Large intestine (tissue), 3 donors: Measurements from ENCODE around the gene CLTRN. TPM values are rescaled to one million over a fixed set of nuclear protein-coding genes. Genes with fewer than 3 reads are reported as not detected.

ENCODE experiments used
- DNase-seq, 2 donors: peaks; one replicate each; pipeline versions ENCODE4 v3.0.0 to v3.0.0-alpha.2; 2013
- H3K27ac ChIP-seq: one replicate; pipeline ENCODE4 v1.5.1; 2013; ENCODE audit warnings: low read length
- H3K27me3 ChIP-seq: 2 replicates; pipeline ENCODE4 v1.6.1; 2013; ENCODE audit warnings: low read length; ENCODE audit not compliant: control insufficient read depth, insufficient read depth
- H3K36me3 ChIP-seq: 2 replicates; pipeline ENCODE4 v1.6.1; 2013; ENCODE audit warnings: low read length; ENCODE audit not compliant: control insufficient read depth, insufficient read depth
- H3K4me1 ChIP-seq: one replicate; pipeline ENCODE4 v1.6.1; 2013; ENCODE audit warnings: low read length; ENCODE audit not compliant: control insufficient read depth, insufficient read depth
- H3K4me3 ChIP-seq: one replicate; pipeline ENCODE4 v1.5.1; 2013; ENCODE audit warnings: low read length
- H3K9me3 ChIP-seq: one replicate; pipeline ENCODE4 v1.6.1; 2013; ENCODE audit warnings: mild to moderate bottlenecking, low read depth, low read length, moderate library complexity; ENCODE audit not compliant: control insufficient read depth
- WGBS: methylation state at CpG from one replicate; pipeline ENCODE4 v1.1.5; 2013; ENCODE audit warnings: low lambda C conversion rate; ENCODE audit not compliant: insufficient coverage; 5-methylcytosine and 5-hydroxymethylcytosine counted together
- polyA plus RNA-seq: library from polyadenylated mRNA; unstranded; fragments of 120-200 nt; gene quantifications from one replicate; pipeline ENCODE4 v1.2.1, GENCODE V29; 2013

CLTRN gene
- polyA plus RNA-seq, 1 donor: 1.6 TPM

DNA sequence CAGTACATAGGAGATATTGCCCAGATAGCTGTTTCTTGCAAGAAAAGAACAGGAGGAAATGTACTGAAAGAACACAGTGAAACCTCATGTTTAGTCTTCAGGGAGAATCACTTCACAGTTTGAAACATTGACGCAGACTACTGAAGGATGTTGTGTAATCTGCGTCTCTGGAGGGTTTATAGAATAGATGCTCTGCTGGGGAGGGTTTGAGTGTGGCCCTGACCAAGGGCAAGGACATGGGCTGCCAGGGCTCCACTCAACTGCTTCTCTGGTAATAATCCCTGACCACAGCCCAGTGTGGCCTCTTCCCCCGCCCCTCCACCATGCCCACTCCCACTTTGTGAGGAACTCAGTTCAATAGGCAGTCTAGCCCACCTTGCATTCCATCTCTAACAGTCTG, 48.1 kb downstream of the CLTRN start:
- Histone ChIP-seq H3K4me1 (peaks cover 12% of the 10 kb centered on the region), H3K36me3 (no peaks in the 10 kb centered on the region), H3K27me3 (no peaks in the 10 kb centered on the region), H3K9me3 (no peaks in the 10 kb centered on the region), H3K27ac (no peak overlapping the region), H3K4me3 (no peak overlapping the region)
- no peak for DNase-seq
- WGBS: no CpG with 5 or more reads among the region's 3 CpGs

DNA sequence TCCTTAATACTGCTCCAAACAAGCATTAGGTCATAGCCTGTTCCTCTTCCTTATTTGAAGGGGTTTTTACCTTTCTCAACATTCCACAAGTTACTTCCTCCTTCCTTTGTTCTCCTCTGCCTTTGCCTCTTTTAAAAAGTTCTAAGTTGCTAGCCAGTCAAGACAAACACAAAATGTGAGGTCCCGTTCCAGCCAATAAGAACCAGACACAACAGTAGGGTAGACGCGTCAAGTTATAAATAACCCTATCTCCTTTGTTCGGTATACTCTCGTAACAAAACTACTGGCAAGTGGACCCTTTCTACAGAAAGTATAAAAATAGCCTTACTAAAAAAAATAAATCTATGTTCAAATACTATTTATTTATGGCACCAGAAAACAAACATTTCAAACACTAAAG, 57.5 kb downstream of the CLTRN start:
- H3K4me1 ChIP-seq: peaks cover 18% of the 10 kb centered on the region
- WGBS: no CpG with 5 or more reads among the region's 5 CpGs
- H3K9me3 ChIP-seq: no peaks in the 10 kb centered on the region
- no peaks in the 10 kb centered on the region for H3K36me3 ChIP-seq
- H3K27ac ChIP-seq: peak overlapping the region; percentile 90
- no peaks in the 10 kb centered on the region for H3K27me3 ChIP-seq
- H3K4me3 ChIP-seq: no peak overlapping the region
- no peak for DNase-seq

DNA sequence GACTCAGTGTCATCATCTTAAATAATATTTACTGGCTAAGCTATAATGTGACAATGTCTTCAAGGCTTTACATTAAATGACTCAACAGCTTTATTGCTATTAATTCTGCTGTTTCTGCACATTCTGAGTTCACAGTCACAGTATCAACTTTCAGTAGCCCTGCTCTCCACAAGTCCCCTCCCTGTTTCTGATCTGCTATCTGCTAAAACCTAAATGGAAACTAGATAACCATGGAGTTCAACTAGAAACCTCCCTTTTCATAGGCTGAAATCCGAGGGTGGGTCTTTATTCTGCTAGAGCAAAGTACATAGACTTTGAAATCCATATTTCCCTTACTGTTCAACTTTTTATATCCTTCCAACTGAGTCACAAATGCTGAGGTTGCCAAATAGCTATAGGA, 58.5 kb downstream of the CLTRN start:
- no peaks in the 10 kb centered on the region for H3K27me3 ChIP-seq
- H3K9me3 ChIP-seq: no peaks in the 10 kb centered on the region
- H3K36me3 ChIP-seq: no peaks in the 10 kb centered on the region
- H3K4me1 ChIP-seq: peaks cover 22% of the 10 kb centered on the region
- peak overlapping the region; percentile 93 for H3K27ac ChIP-seq
- no CpG with 5 or more reads among the region's 1 CpG for WGBS
- H3K4me3 ChIP-seq: no peak overlapping the region
- DNase-seq: peak; percentile 74 to 88

DNA sequence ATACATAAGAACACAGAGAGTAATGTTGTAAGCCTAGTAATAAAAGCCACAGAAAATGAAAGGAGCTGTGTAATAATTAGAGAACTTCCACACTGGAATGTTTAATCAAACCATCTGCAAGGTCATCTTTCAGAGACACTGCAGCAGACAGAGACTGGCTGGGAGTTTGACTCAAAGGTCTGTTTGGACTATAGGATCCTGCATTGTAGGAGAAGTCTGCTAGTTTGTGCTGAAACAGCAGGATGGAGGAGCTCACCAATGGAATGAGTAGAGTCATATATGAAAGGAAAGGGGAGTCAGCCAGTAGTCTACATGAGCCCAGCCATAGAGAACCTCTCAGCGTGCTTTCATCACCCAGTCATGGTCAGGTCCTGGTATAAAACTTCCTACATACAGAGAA, 59.4 kb downstream of the CLTRN start:
- Histone ChIP-seq H3K27ac (peak overlapping the region; percentile 93), H3K4me3 (no peak overlapping the region)

DNA sequence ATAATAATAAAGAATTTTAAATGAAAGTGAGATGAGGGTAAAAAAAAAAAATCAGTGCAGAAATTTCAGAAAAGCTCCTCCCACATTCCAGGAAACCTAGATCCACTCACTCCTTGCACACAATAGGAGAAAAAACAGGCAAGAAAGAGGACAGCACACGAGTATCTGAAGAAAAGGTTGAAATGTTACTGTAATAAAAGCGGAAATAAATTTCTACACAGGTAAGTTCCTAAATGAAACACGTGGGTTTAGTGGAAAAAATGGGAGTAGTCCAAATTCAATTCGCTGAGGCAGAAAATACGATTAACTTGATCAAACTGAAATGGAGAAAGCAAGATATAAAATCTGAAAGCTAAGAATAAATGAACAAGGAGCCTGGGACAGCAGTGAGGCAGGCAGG, 61.8 kb downstream of the CLTRN start:
- no peaks in the 10 kb centered on the region for H3K9me3 ChIP-seq
- DNase-seq: no peak
- H3K27ac ChIP-seq: peak overlapping the region; percentile 96
- H3K4me3 ChIP-seq: no peak overlapping the region
- H3K4me1 ChIP-seq: peaks cover 22% of the 10 kb centered on the region
- no CpG with 5 or more reads among the region's 5 CpGs for WGBS
- H3K36me3 ChIP-seq: no peaks in the 10 kb centered on the region
- no peaks in the 10 kb centered on the region for H3K27me3 ChIP-seq

More for the DNA sequence above, 59.4 kb downstream of the CLTRN start:
- no peaks in the 10 kb centered on the region for H3K36me3 ChIP-seq
- WGBS: no CpG with 5 or more reads among the region's 1 CpG
- DNase-seq: peak; percentile 43 to 78
- H3K9me3 ChIP-seq: no peaks in the 10 kb centered on the region
- H3K27me3 ChIP-seq: no peaks in the 10 kb centered on the region
- peaks cover 22% of the 10 kb centered on the region for H3K4me1 ChIP-seq

DNA sequence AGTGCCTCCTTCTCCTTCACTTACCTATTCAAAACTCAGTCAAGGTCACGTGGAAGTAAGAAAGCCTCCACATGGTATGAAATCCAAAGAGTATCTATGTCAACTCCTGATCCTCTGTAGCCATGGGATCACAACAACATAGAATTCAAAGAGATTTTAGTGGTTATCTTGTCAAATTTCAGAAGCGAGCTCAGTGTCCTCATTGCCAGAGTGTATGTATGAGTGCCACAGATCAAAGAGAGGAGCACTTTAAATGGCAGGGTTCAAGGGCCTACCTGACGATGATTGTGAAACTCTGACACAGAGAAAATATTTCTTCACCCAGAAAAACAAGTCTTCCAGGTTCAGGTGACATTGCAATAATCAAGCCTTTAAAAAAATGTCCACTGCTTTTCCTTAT, 62.7 kb downstream of the CLTRN start:
- peak; percentile 56 to 76 for DNase-seq
- Histone ChIP-seq H3K4me1 (peaks cover 22% of the 10 kb centered on the region), H3K27me3 (no peaks in the 10 kb centered on the region), H3K27ac (peak overlapping the region; percentile 96), H3K36me3 (no peaks in the 10 kb centered on the region), H3K9me3 (no peaks in the 10 kb centered on the region), H3K4me3 (peak overlapping the region; percentile 21)
- WGBS: no CpG with 5 or more reads among the region's 3 CpGs

DNA sequence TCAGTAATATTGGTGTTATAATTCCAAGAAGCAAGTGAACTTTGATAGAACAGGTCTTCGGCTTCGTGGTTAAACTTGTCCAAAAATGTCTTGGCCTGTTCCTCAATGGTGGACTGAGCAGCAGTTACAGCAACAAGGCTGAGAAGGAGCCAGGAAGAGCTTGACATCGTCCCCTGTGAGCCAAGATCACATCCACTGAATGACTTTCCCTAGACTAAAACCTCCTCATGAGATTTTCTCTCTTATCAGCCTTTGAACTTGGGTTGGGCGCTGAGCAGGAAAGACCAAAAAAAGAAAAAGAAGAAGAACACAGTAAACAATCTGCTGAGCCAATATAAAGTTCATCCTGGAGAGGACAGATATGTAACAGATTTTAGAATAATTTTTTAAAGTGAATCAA, 63.9 kb downstream of the CLTRN start, which contains the start of gene ACE2:
Gene ACE2, minus strand, starts transcription at position 216 of the 400 bp plus-strand sequence. Its CDS starts 49 bp downstream, at position 167.
- peak within 1 kb of the TSS; percentile 52 for H3K4me3 ChIP-seq
- peak; percentile 42 to 69 for DNase-seq
- WGBS: 60% methylated on average over 1 of the region's 4 CpGs
- no peaks in the 10 kb centered on the region for H3K36me3 ChIP-seq
- H3K27ac ChIP-seq: peak within 1 kb of the TSS; percentile 96
- no peaks in the 10 kb centered on the region for H3K27me3 ChIP-seq
- H3K9me3 ChIP-seq: no peaks in the 10 kb centered on the region
- peaks cover 22% of the 10 kb centered on the region for H3K4me1 ChIP-seq

DNA sequence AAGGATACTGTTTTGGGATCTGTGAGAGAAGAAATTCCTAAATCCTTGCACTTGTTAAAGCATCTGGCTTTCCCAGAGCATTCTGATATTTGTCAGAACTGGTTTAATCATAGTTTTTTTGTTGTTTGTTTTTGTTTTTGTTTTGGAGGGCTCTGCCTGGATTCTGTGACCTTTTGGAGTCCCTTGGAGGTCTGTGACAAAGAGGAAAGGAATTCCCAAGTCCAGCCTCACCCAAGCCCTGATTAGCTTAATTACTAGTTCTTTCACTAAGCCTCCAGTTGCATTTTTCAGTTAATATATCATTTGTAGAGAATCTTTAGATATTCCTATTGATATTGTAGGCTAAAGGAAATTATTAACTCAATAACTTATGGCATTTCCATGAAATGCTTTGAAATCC, 64.6 kb downstream of the CLTRN start:
- H3K4me3 ChIP-seq: peak overlapping the region; percentile 52
- H3K27ac ChIP-seq: peak overlapping the region; percentile 96
- no peak for DNase-seq
- H3K4me1 ChIP-seq: peaks cover 22% of the 10 kb centered on the region
- no peaks in the 10 kb centered on the region for H3K9me3 ChIP-seq
- H3K27me3 ChIP-seq: no peaks in the 10 kb centered on the region
- H3K36me3 ChIP-seq: no peaks in the 10 kb centered on the region

DNA sequence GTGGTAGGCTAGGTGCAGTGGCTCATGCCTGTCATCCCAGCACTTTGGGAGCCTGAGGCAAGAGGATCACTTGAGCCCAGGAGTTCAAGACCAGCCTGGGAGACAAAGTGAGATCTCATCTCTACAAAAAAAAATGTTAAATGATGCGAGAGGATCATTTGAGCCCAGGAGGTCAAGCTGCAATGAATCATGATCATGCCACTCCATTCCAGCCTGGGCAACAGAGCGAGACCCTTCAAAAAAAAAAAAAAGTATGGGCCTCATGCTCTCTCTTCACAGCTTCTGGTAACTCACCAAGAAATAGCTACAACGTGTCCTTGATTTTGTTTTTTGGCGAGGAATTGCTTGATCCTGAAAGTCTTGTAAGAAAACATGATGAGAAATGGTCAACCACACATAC, 65.1 kb downstream of the CLTRN start:
- no CpG with 5 or more reads among the region's 4 CpGs for WGBS
- peak overlapping the region; percentile 96 for H3K27ac ChIP-seq

DNA sequence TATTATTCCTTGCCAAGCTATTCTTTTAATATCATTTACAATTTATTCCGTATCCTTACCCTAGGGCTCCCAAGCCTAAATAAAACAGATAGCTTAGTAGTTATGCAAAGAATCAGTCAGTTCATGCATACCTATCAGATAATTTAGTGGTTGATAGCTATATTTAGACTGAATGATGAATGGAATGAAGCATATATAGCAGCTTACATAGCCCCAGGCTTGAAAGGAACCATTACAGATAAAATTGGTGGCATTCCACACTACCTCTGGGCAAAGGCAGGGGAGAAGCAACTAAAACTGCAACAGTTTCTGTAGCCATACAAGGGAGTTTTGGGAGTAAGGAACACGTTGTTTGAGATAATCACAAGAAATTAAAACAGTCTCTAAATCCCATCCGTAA, 66.6 kb downstream of the CLTRN start:
- H3K9me3 ChIP-seq: no peaks in the 10 kb centered on the region
- DNase-seq: no peak
- peaks cover 11% of the 10 kb centered on the region for H3K4me1 ChIP-seq
- H3K36me3 ChIP-seq: peaks cover 7% of the 10 kb centered on the region
- peak overlapping the region; percentile 54 for H3K4me3 ChIP-seq
- peak overlapping the region; percentile 96 for H3K27ac ChIP-seq
- no CpG with 5 or more reads among the region's 3 CpGs for WGBS
- H3K27me3 ChIP-seq: no peaks in the 10 kb centered on the region

More for the DNA sequence above, 65.1 kb downstream of the CLTRN start:
- Histone ChIP-seq H3K9me3 (no peaks in the 10 kb centered on the region), H3K36me3 (no peaks in the 10 kb centered on the region), H3K27me3 (no peaks in the 10 kb centered on the region), H3K4me1 (peaks cover 18% of the 10 kb centered on the region), H3K4me3 (peak overlapping the region; percentile 52)
- no peak for DNase-seq

DNA sequence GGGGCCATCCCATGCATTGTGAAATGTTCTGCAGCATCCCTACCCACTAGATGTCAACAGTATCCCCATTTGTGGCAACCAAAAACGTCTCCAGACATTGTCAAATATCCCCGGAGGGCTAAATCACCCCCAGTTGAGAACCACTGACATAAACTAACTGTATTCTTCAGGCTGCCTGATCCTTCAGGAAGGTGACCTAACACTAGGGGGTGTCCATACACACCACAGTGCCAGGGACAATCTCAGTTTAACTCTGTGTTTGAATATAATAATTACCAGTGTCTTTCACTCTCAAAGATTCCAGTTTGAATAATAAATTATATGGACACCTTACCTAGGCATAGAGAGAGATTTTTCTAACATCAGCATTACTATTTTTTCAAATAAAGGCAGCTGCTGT, 70.2 kb downstream of the CLTRN start:
- no peaks in the 10 kb centered on the region for H3K4me1 ChIP-seq
- H3K27ac ChIP-seq: no peak overlapping the region
- H3K27me3 ChIP-seq: no peaks in the 10 kb centered on the region
- no peak overlapping the region for H3K4me3 ChIP-seq
- peaks cover 10% of the 10 kb centered on the region for H3K36me3 ChIP-seq
- H3K9me3 ChIP-seq: no peaks in the 10 kb centered on the region
- DNase-seq: no peak
- WGBS: no CpG with 5 or more reads among the region's 2 CpGs
